SK-N-SH (cell line): ENCODE measurements around the gene DDI2. TPM values are rescaled to one million over a fixed set of nuclear protein-coding genes. Genes with fewer than 3 reads are reported as not detected.

ENCODE experiments used
- CTCF ChIA-PET: fragments of 300-600, 350-600 bp; formaldehyde crosslinking; extraction: SDS; loops from one replicate; lab custom pipeline; 2021; lab: Yijun Ruan, JAX
- POLR2A ChIA-PET: fragments of 350-600 bp; sonication (Branson Sonifier 250); formaldehyde crosslinking; extraction: SDS; loops from one replicate; lab custom pipeline; 2020; ENCODE audit warnings: antibody characterized with exemption, inconsistent platforms; lab: Yijun Ruan, JAX
- DNase-seq: peaks from one replicate; pipeline ENCODE4 v3.0.0; 2012
- H2AFZ ChIP-seq: fragments of 200-600 bp; sonication (generic); 2 replicates; pipeline ENCODE4 v1.8.1; 2016; ENCODE audit warnings: antibody characterized with exemption, mild to moderate bottlenecking, low read depth
- H3F3A ChIP-seq: fragments of 200-600 bp; sonication (generic); replicated peaks from 2 replicates; pipeline ENCODE3; 2016; ENCODE audit warnings: antibody characterized with exemption, mild to moderate bottlenecking; ENCODE audit not compliant: insufficient read depth
- H3K27ac ChIP-seq, 2 experiments: fragments of 200-500 bp in 1 of 2; fragments of 200-600 bp in 1 of 2; sonication (Bioruptor generic) in 1 of 2; sonication (generic), shearing (Covaris generic) in 1 of 2; 2 replicates each; pipeline versions ENCODE4 v1.5.1 to v1.6.1; 2014 to 2016; ENCODE audit warnings: low read depth in 2 of 2, inconsistent platforms in 1 of 2, low read length in 1 of 2, mild to moderate bottlenecking in 1 of 2, mixed read lengths in 1 of 2
- H3K27me3 ChIP-seq: fragments of 200-600 bp; sonication (generic), shearing (Covaris generic); 2 replicates; pipeline ENCODE4 v1.6.1; 2016; ENCODE audit warnings: mixed run types; ENCODE audit not compliant: insufficient read depth
- H3K36me3 ChIP-seq, 2 experiments: fragments of 200-500 bp in 1 of 2; fragments of 200-600 bp in 1 of 2; sonication (Bioruptor generic) in 1 of 2; sonication (generic) in 1 of 2; replicated peaks in 1 of 2; 2 replicates each; pipeline versions ENCODE3 to v1.5.1; 2014 to 2016; ENCODE audit warnings: low read length in 1 of 2, mild to moderate bottlenecking in 1 of 2; ENCODE audit not compliant: insufficient read depth in 2 of 2, control insufficient read depth in 1 of 2
- H3K4me1 ChIP-seq, 2 experiments: fragments of 200-500 bp in 1 of 2; fragments of 200-600 bp in 1 of 2; sonication (Bioruptor generic) in 1 of 2; sonication (generic), shearing (Covaris generic) in 1 of 2; 2 replicates each; pipeline versions ENCODE4 v1.5.1 to v1.6.1; 2014 to 2016; ENCODE audit warnings: low read depth in 1 of 2, low read length in 1 of 2, mixed run types in 1 of 2; ENCODE audit not compliant: insufficient read depth in 2 of 2, control insufficient read depth in 1 of 2
- H3K4me2 ChIP-seq: fragments of 200-600 bp; sonication (generic), shearing (Covaris generic); 2 replicates; pipeline ENCODE4 v1.6.1; 2017; ENCODE audit warnings: mixed run types
- H3K4me3 ChIP-seq, 2 experiments: fragments of 200-500 bp in 1 of 2; fragments of 200-600 bp in 1 of 2; sonication (Bioruptor generic) in 1 of 2; sonication (generic), shearing (Covaris generic) in 1 of 2; 2 replicates each; pipeline versions ENCODE4 v1.5.1 to v1.8.1; 2014 to 2016; ENCODE audit warnings: low read depth in 2 of 2, inconsistent platforms in 1 of 2, low read length in 1 of 2, mild to moderate bottlenecking in 1 of 2, mixed read lengths in 1 of 2, moderate library complexity in 1 of 2
- H3K79me2 ChIP-seq: fragments of 200-600 bp; sonication (generic); 2 replicates; pipeline ENCODE4 v1.8.1; 2017; ENCODE audit warnings: mild to moderate bottlenecking; ENCODE audit not compliant: insufficient read depth
- H3K9ac ChIP-seq: fragments of 200-600 bp; sonication (generic); 2 replicates; pipeline ENCODE4 v1.6.1; 2017; ENCODE audit warnings: mixed run types
- H3K9me2 ChIP-seq: fragments of 200-600 bp; sonication (generic); 2 replicates; pipeline ENCODE4 v1.6.1; 2017; ENCODE audit warnings: mixed run types
- H3K9me3 ChIP-seq: fragments of 200-600 bp; sonication (generic); 2 replicates; pipeline ENCODE4 v1.6.1; 2017; ENCODE audit warnings: mixed run types, mild to moderate bottlenecking, moderate library complexity
- H4K20me1 ChIP-seq: fragments of 200-600 bp; sonication (generic); 2 replicates; pipeline ENCODE4 v1.6.1; 2017; ENCODE audit warnings: mild to moderate bottlenecking, mixed run types; ENCODE audit not compliant: insufficient read depth
- CTCF ChIP-seq: fragments of 200-600 bp; sonication (generic); IDR thresholded peaks from 2 replicates; pipeline ENCODE4 v1.6.1; 2017; ENCODE audit warnings: antibody characterized with exemption, mild to moderate bottlenecking, moderate library complexity
- EP300 ChIP-seq, 2 experiments: IDR thresholded peaks; 2 replicates each; pipeline versions ENCODE4 v1.4.0 to v1.6.1; 2012; ENCODE audit warnings: borderline replicate concordance in 1 of 2, low read depth in 1 of 2, low read length in 1 of 2
- FOSL2 ChIP-seq: IDR thresholded peaks from 2 replicates; pipeline ENCODE4 v1.4.0; 2012; ENCODE audit warnings: low read depth, mild to moderate bottlenecking, moderate library complexity, borderline replicate concordance
- FOXM1 ChIP-seq: IDR thresholded peaks from 2 replicates; pipeline ENCODE4 v1.4.0; 2012; ENCODE audit warnings: low read depth, mild to moderate bottlenecking
- GABPA ChIP-seq: IDR thresholded peaks from 2 replicates; pipeline ENCODE4 v1.4.0; 2012; ENCODE audit warnings: low read depth, mild to moderate bottlenecking
- IRF3 ChIP-seq: fragments of 150-350 bp; IDR thresholded peaks from 2 replicates; pipeline ENCODE4 v1.6.1; 2016; ENCODE audit warnings: mild to moderate bottlenecking, low read depth, low read length
- JUND ChIP-seq: IDR thresholded peaks from 2 replicates; pipeline ENCODE4 v1.4.0; 2012
- MAX ChIP-seq: IDR thresholded peaks from 2 replicates; pipeline ENCODE4 v1.4.0; 2012; ENCODE audit warnings: low read depth
- MEF2A ChIP-seq: IDR thresholded peaks from 2 replicates; pipeline ENCODE4 v1.4.0; 2012; ENCODE audit warnings: low read depth, borderline replicate concordance
- NFIC ChIP-seq: IDR thresholded peaks from 2 replicates; pipeline ENCODE4 v1.4.0; 2012; ENCODE audit warnings: borderline replicate concordance
- RCOR1 ChIP-seq: fragments of 150-350 bp; IDR thresholded peaks from 2 replicates; pipeline ENCODE4 v1.6.1; 2017; ENCODE audit warnings: antibody characterized with exemption, low read length
- RFX5 ChIP-seq: IDR thresholded peaks from 2 replicates; pipeline ENCODE4 v1.6.1; 2012; ENCODE audit warnings: mild to moderate bottlenecking, improper control_type of control experiment, low read length
- RXRA ChIP-seq: IDR thresholded peaks from 2 replicates; pipeline ENCODE4 v1.4.0; 2012; ENCODE audit warnings: low read depth, mild to moderate bottlenecking, borderline replicate concordance
- SMC3 ChIP-seq: IDR thresholded peaks from 2 replicates; pipeline ENCODE4 v1.6.1; 2012; ENCODE audit warnings: low read depth, low read length, improper control_type of control experiment
- TAF1 ChIP-seq: IDR thresholded peaks from 2 replicates; pipeline ENCODE4 v1.6.1; 2012; ENCODE audit warnings: low read depth, mild to moderate bottlenecking, low read length, moderate library complexity, borderline replicate concordance
- TCF12 ChIP-seq: IDR thresholded peaks from 2 replicates; pipeline ENCODE4 v1.4.0; 2012
- TEAD4 ChIP-seq: IDR thresholded peaks from 2 replicates; pipeline ENCODE4 v1.4.0; 2012; ENCODE audit warnings: mild to moderate bottlenecking, borderline replicate concordance; ENCODE audit not compliant: insufficient read depth
- YY1 ChIP-seq: IDR thresholded peaks from 2 replicates; pipeline ENCODE4 v1.4.0; 2012; ENCODE audit warnings: low read depth, mild to moderate bottlenecking
- WGBS: methylation state at CpG from one replicate; pipeline ENCODE4 v1.1.6; 2017; ENCODE audit warnings: low lambda C conversion rate; 5-methylcytosine and 5-hydroxymethylcytosine counted together
- polyA plus RNA-seq, 3 experiments: library from polyadenylated mRNA; depleted of rRNA; stranded (reverse); fragments of >200 nt; gene quantifications; 2 replicates each; pipeline ENCODE4 v1.2.3, GENCODE V29; 2012

DDI2 gene
- polyA plus RNA-seq, 1 of the 3 experiments (the other 2 are of a cell fraction), result 2.8 TPM

GRCh38 chr1:15621975-15622374 lies 4.7 kb downstream of the DDI2 start:
- no peaks in the 10 kb centered on the region for H3K27me3 ChIP-seq

GRCh38 chr1:15622712-15623373 lies 5.6 kb downstream of the DDI2 start:
- no peak overlapping the region for H3K27ac ChIP-seq
- H4K20me1 ChIP-seq, result peaks cover 57% of the 10 kb centered on the region
- no peak for DNase-seq
- POLR2A ChIA-PET, result no interaction called here
- H3K9me2 ChIP-seq, result no peaks in the 10 kb centered on the region
- CTCF ChIA-PET, result interaction anchor here (0.9 to 1.7 kb wide), 2 partner anchors 11 to 29 kb away, joined by 3 to 4 read pairs; no protein-coding TSS in a partner anchor
- H3K27me3 ChIP-seq, result no peaks in the 10 kb centered on the region
- no peak overlapping the region for H3K4me2 ChIP-seq
- no peak overlapping the region for H2AFZ ChIP-seq
- H3K79me2 ChIP-seq, result peaks cover 93% of the 10 kb centered on the region
- H3K36me3 ChIP-seq, result peaks cover 15 to 18% of the 10 kb centered on the region in 2 experiments
- no peak overlapping the region for H3K9ac ChIP-seq
- 92% methylated on average over 7 of the region's 7 CpGs for whole genome bisulfite sequencing
- no peak overlapping the region for H3K4me3 ChIP-seq
- H3K4me1 ChIP-seq, result peaks cover 0 to 18% of the 10 kb centered on the region in 2 experiments
- H3K9me3 ChIP-seq, result no peaks in the 10 kb centered on the region
- H3F3A ChIP-seq, result peaks cover 24% of the 10 kb centered on the region
- TF ChIP-seq MEF2A, result no peak
- TF ChIP-seq TEAD4, result no peak
- TF ChIP-seq EP300 (IDR thresholded peaks at IDR 0.05; ENCODE audit: borderline replicate concordance in 1 of 2, low read depth in 1 of 2, low read length in 1 of 2), result no peak
- no peak for TF ChIP-seq RFX5
- no peak for TF ChIP-seq MAX
- no peak for TF ChIP-seq GABPA
- no peak for TF ChIP-seq TAF1
- no peak for TF ChIP-seq TCF12
- no peak for TF ChIP-seq FOXM1
- no peak for TF ChIP-seq RXRA
- TF ChIP-seq SMC3, result no peak

More at GRCh38 chr1:15621975-15622374, 4.7 kb downstream of the DDI2 start:
- no peak for DNase-seq
- H3F3A ChIP-seq, result peaks cover 27% of the 10 kb centered on the region
- peaks cover 0 to 18% of the 10 kb centered on the region in 2 experiments for H3K4me1 ChIP-seq
- no peak overlapping the region for H3K9ac ChIP-seq
- WGBS, result 79% methylated on average over 5 of the region's 5 CpGs
- H3K79me2 ChIP-seq, result peaks cover 93% of the 10 kb centered on the region
- CTCF ChIA-PET, result interaction anchor here (1.7 kb wide), 1 partner anchor 12 kb away, joined by 4 read pairs; no protein-coding TSS in a partner anchor
- no peak overlapping the region for H2AFZ ChIP-seq
- no peak for TF ChIP-seq NFIC
- no peak for TF ChIP-seq TEAD4
- TF ChIP-seq TCF12, result no peak
- no peak for TF ChIP-seq TAF1
- TF ChIP-seq FOSL2, result no peak
- TF ChIP-seq IRF3, result no peak
- no peak for TF ChIP-seq RCOR1
- no peak for TF ChIP-seq CTCF
- TF ChIP-seq YY1, result no peak
- TF ChIP-seq JUND, result no peak
- TF ChIP-seq, all 33 proteins: peak for 0
- POLR2A ChIA-PET, result no interaction called here
- Histone ChIP-seq H3K9me3 (no peaks in the 10 kb centered on the region), H3K36me3 (peaks cover 6 to 11% of the 10 kb centered on the region in 2 experiments), H3K9me2 (no peaks in the 10 kb centered on the region), H3K4me2 (no peak overlapping the region; the same call in 1 of the 2 replicates), H3K4me3 (no peak overlapping the region), H3K27ac (no peak overlapping the region), H4K20me1 (peaks cover 57% of the 10 kb centered on the region)
